Hippocampal formation (tissue), 2 donors: ENCODE measurements around the gene LEFTY1.
A peak's percentile ranks its signal among the peaks of the same experiment; 100 is the strongest.
"Not testable (repeated sequence)": the region's sequence is repeated elsewhere in the genome, so short reads cannot be mapped to it uniquely, and the experiment has no call there.

Source experiments
- DNase-seq, 2 donors: peaks; one replicate each; lab custom pipeline; 2025; lab: John Stamatoyannopoulos, UW

LEFTY1 gene

GRCh38 chr1:225887554-225888288 lies 1.2 kb downstream of the LEFTY1 start:
- not testable (repeated sequence) for DNase-seq

GRCh38 chr1:225887030-225887314 lies 2.0 kb downstream of the LEFTY1 start:
- no peak for DNase-seq

- DNase-seq = no peak
Observed at GRCh38 chr1:225886159-225887029, 2.6 kb downstream of the LEFTY1 start.

GRCh38 chr1:225885336-225885735 lies 3.6 kb downstream of the LEFTY1 start:
- DNase-seq = no peak

GRCh38 chr1:225883616-225884265 lies 5.2 kb downstream of the LEFTY1 start:
- no peak for DNase-seq

GRCh38 chr1:225882694-225883615 lies 6.0 kb downstream of the LEFTY1 start:
- DNase-seq = peak; percentile 28 to 60

- DNase-seq = peak; percentile 66 to 84
Observed at GRCh38 chr1:225881959-225882693, 6.8 kb downstream of the LEFTY1 start, which contains the start of gene TMEM63A. Gene TMEM63A (minus strand): TSS chr1:225882380. CDS start chr1:225877580, 4,800 bp downstream.

GRCh38 chr1:225881081-225881958 lies 7.6 kb downstream of the LEFTY1 start:
- no peak for DNase-seq

- no peak for DNase-seq
Observed at GRCh38 chr1:225880636-225881035, 8.3 kb downstream of the LEFTY1 start.

- peak; percentile 73 to 83 for DNase-seq
Observed at GRCh38 chr1:225880222-225880588, 8.7 kb downstream of the LEFTY1 start.

GRCh38 chr1:225879521-225880221 lies 9.3 kb downstream of the LEFTY1 start:
- peak; percentile 61 to 67 for DNase-seq

GRCh38 chr1:225878282-225878681 lies 10.7 kb downstream of the LEFTY1 start:
- DNase-seq = no peak

- DNase-seq = peak; percentile 91
Observed at GRCh38 chr1:225877580-225877979, 11.4 kb downstream of the LEFTY1 start.

- DNase-seq = no peak
Observed at GRCh38 chr1:225876900-225877510, 11.9 kb downstream of the LEFTY1 start.

GRCh38 chr1:225875044-225875815 lies 13.7 kb downstream of the LEFTY1 start:
- DNase-seq = no peak

GRCh38 chr1:225874431-225874830 lies 14.5 kb downstream of the LEFTY1 start:
- no peak for DNase-seq

GRCh38 chr1:225873281-225873850 lies 15.6 kb downstream of the LEFTY1 start:
- DNase-seq = no peak

- DNase-seq = no peak
Observed at GRCh38 chr1:225872075-225872430, 16.9 kb downstream of the LEFTY1 start.
